Motor neuron (in vitro differentiated cells): ENCODE results near the gene MDC1. TPM values are rescaled to one million over a fixed set of nuclear protein-coding genes. Genes with fewer than 3 reads are reported as not detected.

Source experiments
- ATAC-seq, 8 experiments: fragments of 200-7000 bp; cut with Tn5 transposase; replicated peaks in 6 of 8; 2 replicates each; pipeline ENCODE4 v1.8.0; 2021; ENCODE audit warnings: mild to moderate bottlenecking in 8 of 8, moderate library complexity in 8 of 8
- H3K27ac ChIP-seq, 2 donors: fragments of 250-450 bp; sonication (Bioruptor Pico); 2 replicates each; pipeline ENCODE4 v1.9.0; 2021; ENCODE audit warnings: antibody characterized with exemption in 2 of 2, mild to moderate bottlenecking in 2 of 2, moderate library complexity in 1 of 2
- H3K4me1 ChIP-seq, 2 donors: fragments of 250-450 bp; sonication (Bioruptor Pico); replicated peaks in 1 of 2; 2 replicates each; pipeline ENCODE4 v1.6.1; 2021; ENCODE audit warnings: antibody characterized with exemption in 2 of 2, mild to moderate bottlenecking in 2 of 2, moderate library complexity in 1 of 2
- H3K4me3 ChIP-seq, 5 donors: fragments of 250-450 bp; sonication (Bioruptor Pico); 2 replicates each; pipeline ENCODE4 v1.9.0; 2021; ENCODE audit warnings: antibody characterized with exemption in 5 of 5, mild to moderate bottlenecking in 5 of 5, moderate library complexity in 4 of 5
- WGBS, 10 experiments: fragments of 450-650 bp; shearing (Covaris generic); methylation state at CpG; one replicate each; pipeline ENCODE4 v1.0.0; 2022; 5-methylcytosine and 5-hydroxymethylcytosine counted together
- in situ Hi-C, 9 experiments: fragments of 400-800 bp; cut with MboI; loops; one replicate each; pipeline ENCODE4 v1.15.0; 2021; ENCODE audit warnings: low sequenced_read_pairs in 9 of 9, low pct_unique_long_range_greater_than_20kb in 2 of 9; ENCODE audit not compliant: unreplicated experiment in 9 of 9
- total RNA-seq, 8 experiments: library from RNA; unstranded; fragments of 300-600 nt; gene quantifications; 2 replicates each; pipeline versions ENCODE4 v1.2.3 to v1.2.4, GENCODE V29; 2022

MDC1 gene
- total RNA-seq, 8 experiments from 2014 or later: 5.7 to 32.4 (median 23.3) TPM

DNA sequence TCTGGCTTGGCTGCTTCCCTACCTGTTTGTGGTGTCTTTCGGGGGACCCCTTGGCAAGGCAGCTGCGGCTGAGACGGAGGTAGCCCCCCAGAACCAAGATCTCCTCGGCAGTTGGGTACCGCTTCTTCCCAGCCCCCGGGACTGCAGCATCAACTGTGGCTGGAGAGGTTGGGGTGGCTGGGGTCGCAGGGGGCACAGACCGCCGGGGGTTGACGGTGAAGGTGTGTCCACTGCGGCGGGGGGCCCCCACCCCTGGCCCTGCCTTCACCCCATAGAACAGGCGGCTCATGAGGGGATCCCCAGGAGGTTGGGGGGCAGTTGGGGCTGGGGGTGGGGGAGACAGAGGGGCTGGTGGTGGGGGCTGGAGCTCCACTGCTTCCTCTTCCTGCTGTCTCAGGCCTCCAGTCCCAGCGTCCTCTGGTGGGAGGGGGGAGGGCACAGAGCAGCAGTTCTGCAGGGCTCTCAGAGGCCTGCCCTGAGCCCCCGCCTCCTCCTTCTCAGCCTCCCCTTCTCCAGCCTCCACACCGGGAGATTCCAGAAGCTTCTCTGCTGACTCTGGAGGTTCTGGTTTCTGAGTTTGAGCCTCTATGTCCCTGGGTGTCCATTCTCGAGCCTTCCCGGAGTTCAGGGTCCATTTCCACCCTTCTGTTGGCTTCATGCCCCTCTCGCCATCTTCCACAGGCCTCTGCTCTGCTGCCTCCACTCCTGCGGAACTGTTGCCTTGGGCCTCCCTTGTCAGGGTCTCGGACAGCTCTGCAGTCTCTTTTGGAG, 32.5 kb downstream of the MDC1 start:
- WGBS, 10 experiments: 0 to 100% (median 54%) methylated on average over 1 to 4 of the region's 21 CpGs; no CpG with 5 or more reads in 3 of the 10 experiments
- Histone ChIP-seq H3K4me3 (peak overlapping the region; percentile 21 to 95 (median 77)), H3K27ac (peak overlapping the region in 1 of 2 donors; percentile 49), H3K4me1 (peaks cover 62 to 69% of the 10 kb centered on the region in 2 donors)
- in situ Hi-C loops: no loop called here
- no peak for ATAC-seq

DNA sequence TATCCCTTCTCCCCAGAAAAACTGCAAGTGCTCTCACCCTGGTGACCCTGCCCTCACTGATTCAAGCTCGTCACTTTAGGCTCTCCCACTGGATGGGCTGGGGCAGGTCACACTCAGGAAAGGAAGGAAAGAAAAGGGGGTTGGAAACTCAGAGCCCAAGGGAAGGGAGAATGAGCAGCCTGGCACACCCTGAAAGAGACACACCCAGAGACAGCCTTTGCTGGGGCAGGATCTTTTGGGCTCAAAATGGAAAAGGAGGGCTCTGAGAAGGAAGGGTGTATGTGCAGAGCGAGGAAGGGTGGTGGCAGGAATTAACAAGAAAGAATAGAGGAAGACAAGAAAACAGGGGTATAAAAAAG, 33.1 kb downstream of the MDC1 start:
- H3K27ac ChIP-seq: peak overlapping the region in 1 of 2 donors; percentile 49
- no peak for ATAC-seq
- in situ Hi-C loops: no loop called here

DNA sequence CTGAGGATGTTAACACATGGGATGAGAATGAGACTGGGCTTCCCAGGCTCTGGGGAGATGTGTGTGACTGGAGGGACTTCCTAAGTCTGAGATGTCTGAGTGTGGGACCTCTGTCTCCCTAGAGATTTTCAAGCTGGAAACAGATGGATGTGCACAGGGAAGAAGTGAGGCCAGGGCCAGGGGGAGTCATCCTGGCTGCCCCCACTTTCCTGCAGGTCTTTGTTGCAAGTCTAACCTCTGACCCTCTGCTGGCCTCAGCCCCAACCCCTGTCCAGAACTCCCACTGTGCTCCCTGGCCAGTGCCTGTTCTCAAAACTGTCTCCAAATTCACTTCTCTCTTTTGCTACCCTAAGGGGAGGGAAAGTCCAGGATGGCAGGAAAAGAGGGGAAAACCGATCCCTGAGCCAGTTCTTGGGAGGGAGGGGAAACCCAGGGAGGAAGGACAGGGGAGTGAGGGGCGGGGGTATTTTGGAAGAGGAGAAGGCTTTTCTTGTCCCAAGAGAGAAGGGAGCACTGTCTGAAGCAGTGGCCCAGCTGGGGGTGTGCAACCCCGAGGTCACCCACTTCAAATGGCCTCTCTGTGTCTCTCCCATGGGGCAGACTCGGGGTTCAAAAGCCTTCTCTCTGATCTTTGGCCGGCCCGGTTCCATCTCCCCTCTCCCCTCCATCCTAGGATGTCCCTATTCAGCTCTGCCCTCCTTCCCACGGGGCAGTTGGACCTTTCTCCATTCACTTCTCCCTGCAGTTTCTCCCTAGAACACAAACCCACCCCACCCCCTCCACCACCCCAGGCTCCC, 33.7 kb downstream of the MDC1 start:
- in situ Hi-C loops: no loop called here
- peaks cover 62 to 65% of the 10 kb centered on the region in 2 donors for H3K4me1 ChIP-seq
- WGBS, 10 experiments: no CpG with 5 or more reads among the region's 7 CpGs
- H3K27ac ChIP-seq: peak overlapping the region; percentile 51 to 66
- H3K4me3 ChIP-seq: peak overlapping the region; percentile 21 to 95 (median 77)
- ATAC-seq: no peak

More for the DNA sequence above, 33.1 kb downstream of the MDC1 start:
- WGBS, 10 experiments: 0 to 78% (median 0%) methylated on average over 1 of the region's 2 CpGs; no CpG with 5 or more reads in 4 of the 10 experiments
- peak overlapping the region; percentile 21 to 95 (median 77) for H3K4me3 ChIP-seq
- H3K4me1 ChIP-seq: peaks cover 65 to 67% of the 10 kb centered on the region in 2 donors

DNA sequence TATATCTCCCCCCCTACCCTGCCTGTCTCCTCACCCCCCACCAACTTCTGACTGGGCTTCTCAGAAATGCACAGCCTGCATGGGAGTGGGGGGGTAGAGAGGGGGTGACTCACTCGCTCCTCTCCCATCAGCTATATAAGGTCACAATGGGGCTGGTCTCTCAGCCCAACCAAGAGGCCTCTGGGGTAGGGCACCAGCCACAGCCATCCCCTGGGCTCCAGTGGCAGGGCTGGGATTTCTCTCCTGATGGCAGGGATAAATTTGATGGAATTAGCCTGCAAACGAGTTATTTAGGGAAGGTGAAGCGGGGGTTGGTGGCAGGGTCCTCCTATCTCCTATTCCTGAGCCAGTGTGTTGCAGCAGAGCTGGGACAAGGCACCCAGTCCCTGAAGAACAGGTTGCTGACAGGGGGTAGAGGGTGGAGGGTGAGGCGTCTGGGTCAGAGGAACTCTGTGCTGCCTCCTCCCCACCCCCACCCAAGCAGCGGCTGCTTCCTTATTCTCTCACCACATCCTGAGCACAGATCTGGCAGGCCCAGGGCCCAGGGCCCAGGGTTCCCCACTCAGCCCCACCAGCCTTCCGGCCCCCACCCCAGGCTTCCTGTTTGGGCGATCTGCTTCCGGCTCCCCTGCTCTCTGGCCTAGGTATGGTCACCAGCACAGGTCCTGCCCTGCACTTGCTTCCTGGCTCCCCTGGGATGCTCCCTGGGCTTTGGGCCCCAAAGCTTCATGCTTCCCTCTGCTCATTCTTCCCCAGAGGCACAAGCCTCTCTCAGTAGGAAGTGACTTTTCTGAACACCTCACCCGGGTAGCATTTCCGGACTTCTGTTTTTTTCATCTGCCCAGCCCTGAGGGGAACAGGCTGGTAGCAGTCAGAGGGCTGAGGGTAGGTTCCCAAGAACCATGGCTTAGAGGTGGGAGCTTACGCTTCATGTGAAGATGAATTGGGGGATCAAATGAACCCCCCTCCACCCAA, 34.7 kb downstream of the MDC1 start:
- Histone ChIP-seq H3K27ac (peak overlapping the region; percentile 51 to 66), H3K4me3 (peak overlapping the region; percentile 21 to 95 (median 77)), H3K4me1 (peaks cover 55 to 59% of the 10 kb centered on the region in 2 donors)
- peak; percentile 21 to 63 (median 57) for ATAC-seq
- WGBS, 10 experiments: 0 to 100% (median 3%) methylated on average over 1 to 4 of the region's 11 CpGs; no CpG with 5 or more reads in 6 of the 10 experiments
- in situ Hi-C loops: no loop called here

DNA sequence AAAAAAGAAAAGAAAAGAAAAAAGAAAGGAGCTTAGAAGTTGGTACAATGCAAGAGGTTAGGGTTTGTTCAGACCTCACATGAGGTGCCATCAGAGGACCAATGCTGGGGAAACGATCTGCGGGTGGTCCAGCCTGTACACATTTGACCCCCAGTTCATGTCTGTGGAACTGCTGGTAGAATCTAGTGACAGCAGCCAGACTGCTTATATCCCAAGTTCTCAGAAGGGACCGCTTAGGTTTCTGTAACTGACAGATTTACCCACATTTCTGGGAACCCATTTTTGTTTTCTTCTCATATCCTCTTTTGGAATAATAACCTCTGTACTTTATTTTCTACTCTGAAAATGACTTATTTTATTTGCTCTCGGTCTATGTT, 35.3 kb downstream of the MDC1 start:
- Histone ChIP-seq H3K4me3 (peak overlapping the region in 3 of 5 donors; percentile 2 to 95 (median 77)), H3K4me1 (peaks cover 55 to 59% of the 10 kb centered on the region in 2 donors), H3K27ac (peak overlapping the region in 1 of 2 donors; percentile 66)
- ATAC-seq: no peak
- WGBS, 10 experiments: 0 to 94% (median 51%) methylated on average over 1 to 4 of the region's 4 CpGs; no CpG with 5 or more reads in 2 of the 10 experiments
- in situ Hi-C loops: no loop called here

DNA sequence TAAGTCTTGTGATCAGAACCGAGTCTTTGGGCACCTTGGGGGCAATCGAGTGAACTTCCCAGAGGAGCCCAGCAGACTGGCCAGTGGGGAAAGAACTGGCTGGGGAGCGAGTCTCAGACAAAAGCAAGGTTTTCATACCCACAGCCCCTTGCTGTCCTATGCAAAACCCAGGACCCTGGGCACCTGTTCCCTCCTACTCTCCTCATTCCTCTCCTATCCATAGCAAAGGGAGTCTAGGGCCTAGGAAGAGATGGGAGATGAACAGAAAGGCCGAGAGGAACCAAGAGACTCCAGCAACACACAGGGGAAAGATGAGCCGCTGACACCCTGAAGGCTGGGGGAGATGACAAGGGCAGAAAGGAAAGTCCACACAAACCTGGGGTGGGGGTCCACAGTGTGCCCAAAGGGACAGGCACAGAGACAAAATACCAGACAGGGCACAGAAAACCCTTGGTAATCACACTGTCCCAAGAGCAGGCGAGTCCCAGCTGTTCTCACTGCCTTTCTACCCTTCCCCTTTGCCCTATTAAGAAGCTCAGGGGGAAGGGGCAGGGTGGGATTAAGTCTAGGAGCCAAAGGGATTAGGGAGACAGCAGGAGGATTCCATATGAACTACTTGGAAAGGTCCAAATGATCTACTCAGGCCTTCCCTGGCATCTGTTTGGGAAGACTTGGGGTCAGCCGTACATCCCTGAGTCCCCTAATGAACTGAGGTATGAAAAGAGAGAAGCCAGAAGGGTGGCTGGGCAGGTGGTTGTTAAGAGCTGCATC, 37.1 kb downstream of the MDC1 start:
- H3K27ac ChIP-seq: peak overlapping the region in 1 of 2 donors; percentile 12
- ATAC-seq: no peak

DNA sequence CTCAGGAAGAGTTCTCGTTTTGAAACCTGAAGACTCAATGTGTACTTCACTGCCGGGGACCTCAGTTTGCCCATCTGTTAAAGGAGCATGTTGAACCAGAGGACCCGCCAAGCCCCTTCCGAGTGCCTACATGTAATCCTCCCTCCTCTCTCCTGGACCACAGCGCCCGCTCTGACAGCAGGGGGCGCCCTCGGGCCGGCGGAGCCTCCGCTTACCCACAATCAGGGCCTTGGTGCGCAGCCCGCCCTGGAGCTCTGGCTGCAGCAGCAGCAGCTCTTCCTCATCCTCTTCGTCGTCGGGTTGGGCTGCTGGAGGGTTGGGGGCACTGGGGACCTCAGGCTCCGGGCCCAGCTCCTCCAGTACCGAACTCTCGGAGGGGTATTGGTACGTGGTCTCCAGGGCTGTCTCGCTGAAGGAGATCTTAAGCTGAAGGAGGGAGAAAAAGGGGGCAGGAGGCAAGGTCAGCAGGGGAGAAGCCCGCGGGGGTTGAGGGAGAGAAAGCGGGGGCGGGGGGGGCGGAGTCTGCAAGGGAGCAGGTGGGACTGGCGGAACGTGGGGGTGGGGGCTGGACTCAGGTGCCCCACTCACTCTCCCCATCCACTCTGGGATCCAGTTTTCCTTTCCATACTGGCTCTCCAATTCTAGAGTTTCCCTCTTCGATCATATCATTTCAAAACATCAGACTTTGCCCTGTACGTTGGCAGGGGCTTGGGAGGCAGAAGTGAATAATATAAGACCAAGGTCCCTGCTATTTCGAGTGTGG, 37.9 kb downstream of the MDC1 start:
- in situ Hi-C loops: loop anchor here in 1 of 9 experiments (5.0 kb wide), 1 partner anchor 43 kb away; the partner anchor contains the start of gene TUBB
- H3K4me3 ChIP-seq: peak overlapping the region in 2 of 5 donors; percentile 1 to 5

More for the DNA sequence above, 37.1 kb downstream of the MDC1 start:
- peaks cover 43 to 46% of the 10 kb centered on the region in 2 donors for H3K4me1 ChIP-seq
- no peak overlapping the region for H3K4me3 ChIP-seq
- WGBS, 10 experiments: 29 to 100% (median 77%) methylated on average over 1 to 4 of the region's 7 CpGs; no CpG with 5 or more reads in 2 of the 10 experiments
- in situ Hi-C loops: loop anchor here in 1 of 9 experiments (5.0 kb wide), 1 partner anchor 42 kb away; the partner anchor contains the start of gene TUBB

DNA sequence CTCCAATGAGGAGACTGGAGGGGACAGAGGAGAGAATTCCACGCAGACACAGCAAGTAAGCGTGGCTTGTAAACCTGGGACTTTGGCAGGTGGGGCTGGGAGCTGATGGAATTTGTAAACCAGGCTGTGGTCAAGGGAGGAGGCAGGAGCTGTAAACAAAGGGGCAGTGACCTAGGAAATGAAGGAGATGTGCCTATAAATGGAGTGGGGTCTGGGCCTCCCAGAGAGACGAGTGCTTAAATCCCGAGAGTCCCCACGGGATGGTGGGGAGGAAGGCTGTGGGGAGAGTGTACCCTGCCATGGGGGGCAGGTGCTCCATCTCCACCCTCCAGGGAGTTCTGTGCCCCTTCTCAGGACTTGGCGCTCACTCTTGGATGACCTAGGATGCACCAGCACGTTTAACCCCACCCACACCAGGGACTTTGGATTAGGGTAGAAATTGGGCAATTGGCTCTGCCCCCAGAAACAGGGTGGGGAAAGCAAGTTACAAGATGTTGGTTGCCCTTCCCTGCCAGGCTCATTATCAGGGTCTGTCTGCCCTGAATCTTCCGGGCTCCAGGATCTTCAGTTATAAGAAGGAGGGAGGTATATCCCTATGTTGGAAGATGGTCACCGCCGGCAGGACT, 40.3 kb downstream of the MDC1 start:
- 40 to 100% (median 80%) methylated on average over 1 to 4 of the region's 10 CpGs; no CpG with 5 or more reads in 4 of the 10 experiments for WGBS, 10 experiments
- no peak overlapping the region for H3K27ac ChIP-seq
- no peak for ATAC-seq
- no peak overlapping the region for H3K4me3 ChIP-seq
- in situ Hi-C loops: loop anchor here in 1 of 9 experiments (5.0 kb wide), 1 partner anchor 46 kb away; the partner anchor contains the start of gene TUBB
- H3K4me1 ChIP-seq: peaks cover 17 to 19% of the 10 kb centered on the region in 2 donors

More for the DNA sequence above, 37.9 kb downstream of the MDC1 start:
- Histone ChIP-seq H3K4me1 (peaks cover 35 to 37% of the 10 kb centered on the region in 2 donors), H3K27ac (no peak overlapping the region)
- peak; percentile 45 to 90 (median 57) for ATAC-seq
- WGBS, 10 experiments: 10 to 67% (median 18%) methylated on average over 1 to 15 of the region's 31 CpGs; no CpG with 5 or more reads in 3 of the 10 experiments

DNA sequence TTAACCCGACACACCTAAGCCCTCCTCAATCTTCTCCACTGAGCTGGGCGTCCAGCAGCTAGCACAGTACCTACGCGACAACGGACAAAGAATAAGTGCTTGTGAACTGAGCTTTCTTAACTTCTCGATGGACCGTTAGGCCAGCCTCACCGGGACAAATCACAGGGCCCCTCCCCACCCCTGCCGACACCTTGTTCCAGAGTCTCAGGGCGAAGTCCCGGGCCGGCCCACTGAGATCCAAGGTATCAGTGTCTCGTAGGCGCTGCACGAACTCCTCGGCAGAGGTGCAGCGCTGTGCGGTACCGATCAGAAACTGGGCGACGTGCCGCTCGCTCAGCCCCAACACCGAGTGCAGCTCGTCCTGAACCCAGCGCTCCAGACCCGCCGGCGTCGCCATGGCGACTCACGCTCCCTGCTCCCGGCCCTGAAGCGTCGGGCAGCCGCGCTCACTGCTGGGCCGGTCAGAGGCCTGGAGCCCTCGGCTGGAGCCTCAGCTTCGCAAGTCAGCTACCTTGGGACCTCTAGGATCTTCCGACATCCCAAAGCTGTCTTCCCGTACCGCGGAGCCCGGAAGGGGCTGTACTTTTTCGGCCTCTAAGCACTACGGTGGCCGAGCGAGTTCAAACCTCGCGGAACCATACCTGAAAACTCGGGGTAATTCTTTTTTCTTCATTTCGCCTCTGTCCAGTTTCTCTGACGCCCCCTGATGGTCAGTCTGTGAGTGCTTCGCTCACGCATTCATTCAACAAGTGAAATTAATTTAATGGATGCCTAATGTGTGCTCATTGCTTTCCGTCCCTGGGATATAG, 44.4 kb downstream of the MDC1 start, which contains the start of gene DHX16:
TSS of gene DHX16 (minus strand) at position 562 of the 809 bp plus-strand sequence. CDS start at position 397, 165 bp downstream.
- H3K4me3 ChIP-seq: peak within 1 kb of the TSS; percentile 62 to 88 (median 80)
- peak; percentile 81 to 92 (median 88) for ATAC-seq
- peak within 1 kb of the TSS in 1 of 2 donors; percentile 37 for H3K27ac ChIP-seq
- 0 to 3% (median 1%) methylated on average over 1 to 21 of the region's 57 CpGs; no CpG with 5 or more reads in 2 of the 10 experiments for WGBS, 10 experiments
- in situ Hi-C loops: no loop called here
- H3K4me1 ChIP-seq: peaks cover 8% of the 10 kb centered on the region in 2 donors
